GM21723 (cell line): ENCODE data around the gene TRIP13.
"Not testable (repeated sequence)": the region's sequence is repeated elsewhere in the genome, so short reads cannot be mapped to it uniquely, and the experiment has no call there.

Experiments
- ATAC-seq: cut with Tn5 transposase; IDR thresholded peaks from one replicate; pipeline ENCODE4 v1.9.1; 2021; ENCODE audit warnings: mild to moderate bottlenecking, moderate library complexity; ENCODE audit not compliant: unreplicated experiment

The TRIP13 gene

GRCh38 chr5:916441-917293 lies 24.0 kb downstream of the TRIP13 start:
- ATAC-seq: no peak

DNA sequence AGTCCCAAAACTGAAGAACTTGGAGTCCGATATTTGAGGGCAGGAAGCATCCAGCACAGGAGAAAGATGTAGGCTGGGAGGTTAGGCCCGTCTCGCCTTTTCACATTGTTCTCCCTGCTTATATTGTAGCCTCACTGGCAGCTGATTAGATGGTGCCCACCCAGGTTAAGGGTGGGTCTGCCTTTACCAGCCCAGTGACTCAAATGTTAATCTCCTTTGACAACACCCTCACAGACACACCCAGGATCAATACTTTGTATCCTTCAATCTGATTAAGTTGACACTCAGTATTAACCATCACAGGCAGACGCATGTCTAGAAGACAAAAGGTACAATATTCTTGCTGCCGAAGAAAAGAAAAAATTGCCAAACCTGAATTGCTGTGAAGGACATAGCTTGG lies 26.0 kb downstream of the TRIP13 start:
- ATAC-seq: not testable (repeated sequence)

- ATAC-seq: no peak
Measured at GRCh38 chr5:919356-920000, 26.8 kb downstream of the TRIP13 start.

- no peak for ATAC-seq
Measured at GRCh38 chr5:920321-920720, 27.6 kb downstream of the TRIP13 start.

DNA sequence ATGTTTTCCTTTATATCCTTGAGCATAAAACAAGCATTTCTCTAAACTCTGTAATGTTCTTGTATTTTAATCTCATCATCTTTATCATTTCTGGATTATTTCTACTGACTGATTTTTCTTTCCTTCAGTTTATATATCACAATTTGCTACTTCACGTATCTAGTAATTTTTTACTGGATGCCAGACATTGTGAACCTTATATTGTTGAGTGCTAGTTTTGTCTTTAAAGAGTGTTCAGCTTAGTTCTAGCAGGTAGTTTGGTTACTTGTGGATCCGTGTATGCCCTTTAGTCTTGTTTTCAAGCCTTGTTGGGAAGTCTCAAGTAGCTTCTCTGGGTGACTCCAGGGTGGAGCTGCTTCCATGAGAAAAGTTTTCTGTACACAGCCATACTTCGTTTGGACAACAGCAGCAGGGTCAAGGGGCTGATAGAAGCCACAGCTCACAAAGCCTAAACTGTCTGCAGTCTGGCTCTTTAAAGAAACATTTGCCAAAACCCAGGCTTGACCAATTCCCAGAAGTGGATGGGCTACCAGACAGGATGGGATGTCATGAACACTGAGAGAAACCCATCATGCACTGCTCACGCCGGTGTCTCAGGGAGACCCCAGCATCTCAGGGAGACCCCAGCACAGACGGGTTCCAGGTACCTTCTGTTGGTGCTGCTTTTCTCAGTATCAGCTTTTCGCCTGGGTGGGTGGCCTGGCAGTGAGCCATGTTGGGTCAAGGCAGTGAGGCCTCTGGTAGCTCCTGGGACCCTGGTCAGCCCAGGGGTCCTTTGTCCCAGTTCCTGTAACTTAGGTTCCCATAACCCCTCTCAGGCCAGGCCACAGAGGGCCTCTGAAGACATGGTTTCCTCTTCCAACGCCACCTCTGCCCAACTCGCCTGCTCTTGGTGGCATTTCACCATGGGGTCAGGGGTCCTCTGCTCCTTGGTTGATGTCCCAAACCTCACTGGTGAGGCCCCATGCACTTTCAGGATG lies 29.1 kb downstream of the TRIP13 start:
- ATAC-seq: no peak

GRCh38 chr5:922436-923280 lies 30.0 kb downstream of the TRIP13 start:
- ATAC-seq: no peak

GRCh38 chr5:923281-923873 lies 30.7 kb downstream of the TRIP13 start:
- ATAC-seq: peak; percentile 80

DNA sequence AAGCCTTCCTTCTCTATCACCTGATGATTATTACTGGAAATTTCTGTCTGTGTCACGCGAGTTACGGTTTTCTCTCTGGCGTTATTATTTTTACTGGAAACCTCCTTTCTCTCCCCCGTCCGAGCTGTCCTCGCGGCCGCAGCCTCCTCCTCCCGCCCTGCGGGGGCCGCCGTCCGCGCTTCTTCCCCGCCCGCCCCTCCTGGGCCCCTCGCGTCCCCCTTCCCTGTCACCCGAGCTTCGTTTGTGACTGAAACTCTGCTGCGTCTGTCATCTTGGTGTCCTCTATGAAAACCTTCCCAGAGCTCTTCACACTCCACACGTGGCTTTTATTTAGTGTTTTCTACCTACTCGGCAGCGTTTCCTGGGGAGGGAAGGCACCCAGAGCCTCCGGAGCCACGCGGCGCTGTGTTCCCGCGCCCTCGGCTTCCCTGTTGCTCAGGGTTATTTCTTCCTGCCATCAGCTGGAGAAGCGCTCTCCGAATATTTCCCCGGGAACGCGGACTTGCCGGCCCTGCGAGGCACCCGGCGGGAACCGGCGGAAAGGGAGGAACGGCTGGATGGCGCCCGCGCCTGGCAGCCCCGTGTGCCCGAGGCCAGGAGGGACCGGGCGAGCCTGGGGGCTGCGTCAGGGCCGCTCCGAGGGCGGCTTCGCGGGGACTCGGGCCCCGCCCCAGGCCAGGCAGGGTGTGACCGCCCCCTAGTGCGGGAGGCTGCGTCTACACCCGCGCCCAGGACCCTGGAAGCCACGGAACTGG lies 33.9 kb downstream of the TRIP13 start:
- ATAC-seq: no peak

DNA sequence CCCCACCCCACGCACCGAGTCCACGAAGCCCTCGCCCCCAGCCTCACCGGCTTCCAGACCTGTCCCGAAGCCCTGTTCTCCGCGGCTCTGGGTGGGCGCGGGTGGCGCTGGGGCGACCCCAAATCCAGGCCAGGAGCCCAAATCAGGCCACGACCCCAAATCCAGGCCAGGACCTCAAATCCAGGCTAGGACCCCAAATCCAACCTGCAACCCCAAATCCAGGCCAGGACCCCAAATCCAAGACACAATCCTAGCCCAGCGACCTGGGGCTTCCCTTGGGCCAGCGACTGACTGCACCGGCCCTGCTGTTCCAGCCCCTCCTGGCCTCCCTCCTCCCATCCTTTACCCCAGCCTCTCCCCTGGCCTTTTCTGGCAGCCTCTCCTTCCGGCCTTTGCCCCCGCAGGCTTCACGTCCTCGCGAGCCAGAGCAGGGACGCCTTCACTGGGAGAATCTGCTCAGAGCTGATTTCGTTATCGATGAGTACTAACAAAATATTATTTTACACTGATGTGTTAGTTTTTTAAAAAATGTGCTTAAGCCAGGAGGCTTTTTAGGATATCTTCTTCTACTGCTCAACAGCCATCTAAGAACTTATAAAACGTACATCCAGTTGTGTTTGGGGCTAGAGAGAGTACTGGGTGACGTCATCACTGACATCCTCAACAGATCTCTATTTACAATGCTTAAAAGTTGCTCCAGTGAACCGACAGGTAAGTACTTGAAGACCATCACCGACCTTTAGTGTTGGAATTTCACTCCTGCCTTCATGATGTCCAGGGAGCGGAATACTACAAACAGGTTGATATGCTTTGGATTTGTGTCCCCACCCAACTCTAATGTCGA lies 34.7 kb downstream of the TRIP13 start:
- no peak for ATAC-seq

DNA sequence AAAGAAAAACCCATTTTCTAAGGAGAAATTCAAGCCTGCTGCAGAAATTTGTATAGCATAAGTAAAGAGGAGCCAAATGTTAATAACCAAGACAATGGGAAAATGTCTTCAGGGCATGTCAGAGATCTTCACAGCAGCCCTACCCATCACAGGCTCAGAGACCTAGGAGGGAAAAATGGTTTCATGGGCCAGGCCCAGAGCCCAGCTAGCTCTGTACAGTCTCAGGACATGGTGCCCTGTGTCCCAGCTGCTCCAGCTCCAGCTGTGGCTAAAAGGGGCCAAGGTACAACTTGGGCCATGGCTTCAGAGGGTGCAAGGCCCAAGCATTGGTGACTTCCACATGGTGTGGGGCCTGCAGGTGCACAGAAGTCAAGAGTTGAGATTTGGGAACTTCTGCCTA lies 36.5 kb downstream of the TRIP13 start:
- ATAC-seq: not testable (repeated sequence)

DNA sequence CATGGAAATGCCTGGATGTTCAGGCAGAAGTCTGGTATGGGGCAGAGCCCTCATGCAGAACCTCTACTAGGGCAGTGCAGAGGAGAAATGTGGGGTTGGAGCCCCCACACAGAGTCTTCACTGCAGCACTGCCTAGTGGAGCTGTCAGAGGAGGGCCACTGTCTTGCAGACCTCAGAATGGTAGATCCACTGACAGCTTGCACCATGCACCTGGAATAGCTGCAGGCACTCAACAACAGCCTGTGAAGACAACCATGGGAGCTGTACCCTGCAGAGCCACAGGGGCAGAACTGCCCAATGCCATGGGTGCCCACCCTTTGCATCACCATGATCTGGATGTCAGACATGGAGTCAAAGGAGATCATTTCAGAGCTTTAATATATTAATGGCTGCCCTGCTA lies 36.9 kb downstream of the TRIP13 start:
- ATAC-seq: no peak

- no peak for ATAC-seq
Measured at GRCh38 chr5:930866-931265, 38.2 kb downstream of the TRIP13 start.

DNA sequence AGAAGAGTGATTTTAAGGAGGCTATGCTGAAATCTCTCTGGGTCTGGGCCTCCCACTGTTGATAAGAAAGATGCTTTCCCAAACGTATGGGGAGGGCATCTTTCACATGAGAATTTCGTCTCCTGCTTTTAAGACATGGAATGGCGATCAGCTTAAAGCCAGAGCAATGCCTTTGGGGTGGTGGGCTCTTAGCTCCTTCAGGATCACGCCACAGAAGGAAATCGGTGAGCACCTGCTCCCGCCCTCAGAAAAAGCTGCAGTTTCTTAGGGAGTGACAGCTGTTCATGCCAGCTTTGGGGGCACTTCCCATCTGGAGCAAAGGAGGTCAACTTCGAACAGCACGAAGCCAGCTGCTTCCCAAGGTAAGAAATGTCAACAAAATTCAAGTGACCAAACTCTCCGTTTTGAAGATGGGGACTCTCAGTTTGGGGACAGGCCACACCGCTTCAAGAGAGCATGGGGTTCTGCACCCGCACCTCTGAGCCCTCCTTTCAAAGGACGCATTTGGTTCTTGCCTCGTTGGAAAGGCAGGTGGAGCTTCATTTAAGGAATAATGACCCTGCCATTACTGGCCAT lies 39.0 kb downstream of the TRIP13 start:
- ATAC-seq: no peak

DNA sequence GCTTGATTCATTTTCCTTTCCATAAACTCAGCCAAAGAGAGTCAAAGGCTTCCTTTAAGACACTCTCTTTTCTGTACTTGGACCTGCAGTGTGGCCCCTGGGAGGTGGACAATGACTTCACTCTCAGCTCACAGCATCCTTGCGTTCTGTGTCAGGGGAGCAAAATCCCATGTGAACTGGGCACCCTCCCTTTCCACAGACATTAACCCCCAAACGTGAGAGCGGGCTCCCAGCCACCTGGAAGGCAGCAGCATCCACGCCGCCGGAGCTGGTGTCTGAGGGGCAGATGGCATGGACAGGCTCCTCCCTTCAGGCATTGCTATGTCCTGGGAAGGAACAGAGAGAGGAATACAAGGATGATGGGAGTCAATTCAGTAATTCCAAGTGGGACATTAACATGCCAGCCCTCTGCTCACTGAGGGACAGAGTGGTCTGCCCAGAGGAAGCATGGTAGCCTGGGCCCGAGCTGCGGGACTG lies 39.5 kb downstream of the TRIP13 start:
- ATAC-seq: no peak

DNA sequence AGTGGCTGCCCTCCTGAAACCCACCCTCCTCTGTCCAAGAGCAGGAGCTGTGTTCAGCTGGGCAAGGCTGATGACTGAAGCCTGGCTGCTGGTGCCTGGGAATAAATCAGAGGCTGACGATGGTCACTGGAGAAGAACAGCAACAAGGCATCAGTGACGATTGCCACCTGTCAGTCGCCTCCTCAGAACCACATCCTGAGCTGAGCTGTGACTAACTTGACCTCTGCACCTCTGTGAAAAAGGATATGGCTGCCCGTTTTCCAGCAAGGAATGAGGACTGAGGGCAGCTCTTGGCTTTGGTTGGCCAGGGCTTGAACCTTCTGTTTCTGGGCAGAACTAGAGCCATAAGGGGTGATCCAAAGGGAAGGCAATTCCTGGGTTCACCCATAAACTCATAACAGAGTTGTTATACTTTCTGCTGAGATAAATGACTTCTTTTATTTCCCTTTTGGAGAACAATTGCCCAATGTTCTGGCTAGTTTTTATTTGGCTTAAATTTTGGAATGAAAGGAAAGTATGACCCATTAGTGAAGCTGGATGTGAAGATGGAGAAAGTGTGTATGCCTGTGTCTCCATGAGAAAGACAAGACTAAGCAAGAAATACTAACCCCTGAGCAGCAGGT lies 40.1 kb downstream of the TRIP13 start:
- no peak for ATAC-seq

DNA sequence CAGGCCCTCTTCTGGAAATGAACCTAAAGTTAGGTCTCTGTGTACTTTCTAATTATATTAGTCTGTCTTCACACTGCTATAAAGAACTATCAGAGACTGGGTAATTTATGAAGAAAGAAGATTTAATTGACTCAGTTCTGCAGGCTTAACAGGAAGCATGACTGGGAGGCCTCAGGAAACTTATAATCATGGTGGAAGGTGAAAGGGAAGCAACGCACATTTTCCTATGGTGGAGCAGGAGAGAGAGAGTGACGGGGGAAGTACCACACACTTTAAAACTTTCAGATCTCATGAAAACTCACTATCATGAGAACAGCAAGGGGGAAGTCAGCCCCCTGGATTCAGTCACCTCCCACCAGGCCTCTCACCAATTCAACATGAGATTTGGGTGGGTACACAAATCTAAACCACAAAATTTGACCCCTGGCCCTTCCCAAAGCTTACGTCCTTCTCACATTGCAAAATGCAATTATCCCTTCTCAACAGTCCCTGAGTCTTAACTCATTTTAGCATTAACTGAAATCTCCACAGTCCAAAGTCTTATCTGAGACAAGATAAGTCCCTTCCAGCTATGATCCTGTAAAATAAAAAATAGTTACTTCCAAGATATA lies 40.7 kb downstream of the TRIP13 start:
- ATAC-seq: no peak

GRCh38 chr5:933951-934350 lies 41.3 kb downstream of the TRIP13 start:
- not testable (repeated sequence) for ATAC-seq
